ENCODE measurements around the gene RABGAP1. TPM values are rescaled to one million over a fixed set of nuclear protein-coding genes. Genes with fewer than 3 reads are reported as not detected.

Gene RABGAP1
- polyA plus RNA-seq, 1 of the 3 experiments (the other 2 are of a cell fraction): 20.2 TPM

- Histone ChIP-seq H3K4me2 (no peak overlapping the region), H3K9me3 (no peaks in the 10 kb centered on the region), H3K9ac (no peak overlapping the region), H3K79me2 (ENCODE audit: insufficient read depth) (no peaks in the 10 kb centered on the region), H4K20me1 (ENCODE audit: insufficient read depth) (no peaks in the 10 kb centered on the region), H3K4me3 (ENCODE audit: low read depth in 2 of 2, low read length in 1 of 2) (no peak overlapping the region), H3K36me3 (replicated peaks in 1 of 2; ENCODE audit: control insufficient read depth in 1 of 2, insufficient read depth in 2 of 2, low read length in 1 of 2) (peaks cover 27 to 39% of the 10 kb centered on the region in 2 experiments), H3K9me2 (no peaks in the 10 kb centered on the region), H3K27ac (ENCODE audit: low read depth in 2 of 2, low read length in 1 of 2) (no peak overlapping the region), H3K27me3 (ENCODE audit: insufficient read depth) (no peaks in the 10 kb centered on the region), H3F3A (replicated peaks; ENCODE audit: insufficient read depth) (peaks cover 15% of the 10 kb centered on the region), H3K4me1 (ENCODE audit: control insufficient read depth in 1 of 2, insufficient read depth in 2 of 2, low read depth in 1 of 2, low read length in 1 of 2) (peaks cover 0 to 13% of the 10 kb centered on the region in 2 experiments; a peak in 3 of 4 replicates), H2AFZ (ENCODE audit: low read depth) (no peak overlapping the region)
- CTCF ChIA-PET: interaction anchor here (1.2 to 1.5 kb wide), 2 partner anchors 16 to 347 kb away, joined by 3 to 6 read pairs; no protein-coding TSS in a partner anchor
- POLR2A ChIA-PET: no interaction called here
- 74% methylated on average over 5 of the region's 5 CpGs for WGBS (ENCODE audit: low lambda C conversion rate)
- DNase-seq: no peak
- no peak for TF ChIP-seq SMC3 (IDR thresholded peaks at IDR 0.05; ENCODE audit: low read depth, low read length)
- no peak for TF ChIP-seq TAF1 (IDR thresholded peaks at IDR 0.05; ENCODE audit: borderline replicate concordance, low read depth, low read length)
- TF ChIP-seq RCOR1 (IDR thresholded peaks at IDR 0.05; ENCODE audit: low read length): no peak
- TF ChIP-seq CHD2 (IDR thresholded peaks at IDR 0.05; ENCODE audit: low read length, partially characterized antibody): no peak
- TF ChIP-seq TEAD4 (IDR thresholded peaks at IDR 0.05; ENCODE audit: borderline replicate concordance, insufficient read depth): no peak
- TF ChIP-seq SIN3A (IDR thresholded peaks at IDR 0.05; ENCODE audit: borderline replicate concordance, low read depth, low read length): no peak
- no peak for TF ChIP-seq REST (IDR thresholded peaks at IDR 0.05; ENCODE audit: low read depth, low read length)
- TF ChIP-seq ELF1 (IDR thresholded peaks at IDR 0.05): no peak
- no peak for TF ChIP-seq MEF2A (IDR thresholded peaks at IDR 0.05; ENCODE audit: borderline replicate concordance, low read depth)
Observed at GRCh38 chr9:123007269-123007668, 66.4 kb downstream of the RABGAP1 start.

- ChIA-PET CTCF (interaction anchor here (1.5 kb wide), 1 partner anchor 346 kb away, joined by 3 read pairs; no protein-coding TSS in a partner anchor), POLR2A (interaction anchor here (0.6 kb wide), 1 partner anchor 191 kb away, joined by 4 read pairs; no protein-coding TSS in a partner anchor)
- H3K4me2 ChIP-seq: no peak overlapping the region
- no peak for TF ChIP-seq RAD21 (IDR thresholded peaks at IDR 0.05; ENCODE audit: low read length)
- TF ChIP-seq TCF12 (IDR thresholded peaks at IDR 0.05): no peak
- no peak for TF ChIP-seq RCOR1 (IDR thresholded peaks at IDR 0.05; ENCODE audit: low read length)
- no peak for TF ChIP-seq REST (IDR thresholded peaks at IDR 0.05; ENCODE audit: low read depth, low read length)
- TF ChIP-seq TAF1 (IDR thresholded peaks at IDR 0.05; ENCODE audit: borderline replicate concordance, low read depth, low read length): no peak
- TF ChIP-seq EP300 (IDR thresholded peaks at IDR 0.05; ENCODE audit: borderline replicate concordance in 1 of 2, low read depth in 1 of 2, low read length in 1 of 2): no peak
- TF ChIP-seq NFIC (IDR thresholded peaks at IDR 0.05; ENCODE audit: borderline replicate concordance): no peak
- no peak for TF ChIP-seq PBX3 (IDR thresholded peaks at IDR 0.05)
- no peak for TF ChIP-seq RFX5 (IDR thresholded peaks at IDR 0.05; ENCODE audit: low read length)
- TF ChIP-seq GATA2 (CRISPR knock-in tag; IDR thresholded peaks at IDR 0.05): no peak
- TF ChIP-seq MXI1 (IDR thresholded peaks at IDR 0.05; ENCODE audit: low read depth, low read length): no peak
- no peak for TF ChIP-seq IRF3 (IDR thresholded peaks at IDR 0.05; ENCODE audit: low read depth, low read length)
- no peak for TF ChIP-seq RXRA (IDR thresholded peaks at IDR 0.05; ENCODE audit: borderline replicate concordance, low read depth)
Observed at GRCh38 chr9:123008909-123009308, 68.1 kb downstream of the RABGAP1 start.

More at GRCh38 chr9:123008909-123009308, 68.1 kb downstream of the RABGAP1 start:
- Histone ChIP-seq H3K4me3 (ENCODE audit: low read depth in 2 of 2, low read length in 1 of 2) (no peak overlapping the region), H2AFZ (ENCODE audit: low read depth) (no peak overlapping the region), H4K20me1 (ENCODE audit: insufficient read depth) (no peaks in the 10 kb centered on the region), H3K9ac (no peak overlapping the region), H3K36me3 (replicated peaks in 1 of 2; ENCODE audit: control insufficient read depth in 1 of 2, insufficient read depth in 2 of 2, low read length in 1 of 2) (peaks cover 36 to 46% of the 10 kb centered on the region in 2 experiments), H3K9me3 (no peaks in the 10 kb centered on the region), H3K27ac (ENCODE audit: low read depth in 2 of 2, low read length in 1 of 2) (no peak overlapping the region), H3K27me3 (ENCODE audit: insufficient read depth) (no peaks in the 10 kb centered on the region), H3K9me2 (no peaks in the 10 kb centered on the region), H3K4me1 (ENCODE audit: control insufficient read depth in 1 of 2, insufficient read depth in 2 of 2, low read depth in 1 of 2, low read length in 1 of 2) (peaks cover 0 to 5% of the 10 kb centered on the region in 2 experiments; a peak in 3 of 4 replicates), H3K79me2 (ENCODE audit: insufficient read depth) (no peaks in the 10 kb centered on the region), H3F3A (replicated peaks; ENCODE audit: insufficient read depth) (peaks cover 2% of the 10 kb centered on the region)
- DNase-seq: no peak
